VCaP (cell line): Measurements from ENCODE around the gene PSMD8.

Source experiments
- H3K27ac ChIP-seq: fragments of 450-650 bp; 2 replicates; pipeline ENCODE4 v1.5.1; 2017
- TF ChIP-seq, protein P1 (sequence below): fragments of 450-650 bp; conservative IDR thresholded peaks from 2 replicates; pipeline ENCODE4 v1.5.1; 2017; ENCODE audit warnings: mild to moderate bottlenecking, moderate library complexity

PSMD8 gene

DNA sequence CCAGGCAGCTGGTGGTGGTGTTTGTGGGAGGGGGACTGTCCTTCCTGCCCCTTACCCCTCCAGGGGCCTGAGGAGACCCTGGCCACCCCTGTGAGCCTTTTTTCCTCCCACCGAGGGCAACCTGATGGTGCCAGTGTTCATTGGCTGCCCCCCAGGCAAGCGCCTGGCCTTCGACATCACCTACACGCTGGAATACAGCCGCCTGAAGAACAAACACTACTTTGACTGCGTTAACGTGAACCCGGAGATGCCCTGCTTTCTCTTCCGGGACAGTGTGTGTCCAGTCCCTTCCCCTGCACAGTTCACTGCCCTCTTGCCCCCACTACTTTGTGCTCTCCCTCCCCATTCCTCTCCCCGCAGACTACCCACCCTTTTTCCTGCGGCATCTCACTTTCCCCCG is 7.3 kb upstream of the PSMD8 start:
- TF ChIP-seq, protein P1, sequence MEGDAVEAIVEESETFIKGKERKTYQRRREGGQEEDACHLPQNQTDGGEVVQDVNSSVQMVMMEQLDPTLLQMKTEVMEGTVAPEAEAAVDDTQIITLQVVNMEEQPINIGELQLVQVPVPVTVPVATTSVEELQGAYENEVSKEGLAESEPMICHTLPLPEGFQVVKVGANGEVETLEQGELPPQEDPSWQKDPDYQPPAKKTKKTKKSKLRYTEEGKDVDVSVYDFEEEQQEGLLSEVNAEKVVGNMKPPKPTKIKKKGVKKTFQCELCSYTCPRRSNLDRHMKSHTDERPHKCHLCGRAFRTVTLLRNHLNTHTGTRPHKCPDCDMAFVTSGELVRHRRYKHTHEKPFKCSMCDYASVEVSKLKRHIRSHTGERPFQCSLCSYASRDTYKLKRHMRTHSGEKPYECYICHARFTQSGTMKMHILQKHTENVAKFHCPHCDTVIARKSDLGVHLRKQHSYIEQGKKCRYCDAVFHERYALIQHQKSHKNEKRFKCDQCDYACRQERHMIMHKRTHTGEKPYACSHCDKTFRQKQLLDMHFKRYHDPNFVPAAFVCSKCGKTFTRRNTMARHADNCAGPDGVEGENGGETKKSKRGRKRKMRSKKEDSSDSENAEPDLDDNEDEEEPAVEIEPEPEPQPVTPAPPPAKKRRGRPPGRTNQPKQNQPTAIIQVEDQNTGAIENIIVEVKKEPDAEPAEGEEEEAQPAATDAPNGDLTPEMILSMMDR = no peak
- H3K27ac ChIP-seq = no peak overlapping the region

DNA sequence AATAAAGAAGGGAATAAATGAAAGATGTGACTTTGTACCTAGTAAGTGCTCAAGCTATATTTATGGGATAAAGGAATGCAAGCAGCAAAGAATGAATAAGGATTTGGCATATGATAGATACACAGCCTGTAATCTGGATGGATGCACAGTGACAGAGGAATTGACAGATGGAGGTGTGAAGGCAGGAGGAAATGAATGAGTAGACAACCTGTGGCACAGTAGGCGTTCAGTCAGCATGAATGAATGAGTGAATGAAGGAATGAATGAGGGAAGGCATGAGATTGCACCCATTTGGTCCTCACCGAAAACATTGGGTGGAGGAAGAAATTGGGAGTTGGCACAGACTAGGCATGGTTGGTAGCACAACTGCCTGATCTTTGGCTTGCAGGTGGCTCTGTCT is 4.8 kb upstream of the PSMD8 start:
- TF ChIP-seq, protein P1 = no peak
- H3K27ac ChIP-seq = no peak overlapping the region

DNA sequence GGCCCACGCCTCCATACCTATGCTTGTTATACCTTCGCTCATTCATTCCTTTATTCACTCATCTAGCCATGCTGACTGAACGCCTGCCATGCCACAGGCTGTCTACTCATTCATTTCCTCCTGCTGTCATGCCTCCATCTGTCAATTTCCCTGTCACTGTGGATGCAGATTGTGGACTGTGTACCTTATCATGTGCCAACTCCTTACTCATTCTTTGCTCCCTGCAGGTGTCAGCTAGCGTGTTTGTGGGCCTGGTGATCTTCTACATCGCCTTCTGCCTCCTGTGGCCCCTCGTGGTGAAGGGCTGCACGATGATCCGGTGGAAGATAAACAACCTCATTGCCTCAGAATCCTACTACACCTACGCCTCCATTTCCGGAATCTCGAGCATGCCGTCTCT is 4.1 kb upstream of the PSMD8 start:
- H3K27ac ChIP-seq = no peak overlapping the region
- TF ChIP-seq, protein P1 = no peak

DNA sequence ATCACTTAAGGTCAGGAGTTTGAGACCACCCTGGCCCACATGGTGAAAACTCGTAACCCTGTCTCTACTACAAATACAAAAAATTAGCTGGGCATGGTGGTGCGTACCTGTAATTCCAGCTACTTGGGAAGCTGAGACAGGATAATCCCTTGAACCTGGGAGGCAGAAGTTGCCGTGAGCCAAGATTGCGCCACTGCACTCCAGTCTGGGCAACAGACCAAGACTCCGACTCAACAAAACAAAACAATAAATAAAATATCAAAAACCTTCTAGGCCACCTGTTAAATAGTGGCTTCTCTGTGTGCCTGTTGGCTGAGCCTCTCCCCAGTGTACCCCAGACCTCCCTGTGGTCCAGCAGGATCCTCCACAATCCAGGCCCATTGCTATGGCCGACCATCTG is 3.3 kb upstream of the PSMD8 start:
- TF ChIP-seq, protein P1 = no peak

DNA sequence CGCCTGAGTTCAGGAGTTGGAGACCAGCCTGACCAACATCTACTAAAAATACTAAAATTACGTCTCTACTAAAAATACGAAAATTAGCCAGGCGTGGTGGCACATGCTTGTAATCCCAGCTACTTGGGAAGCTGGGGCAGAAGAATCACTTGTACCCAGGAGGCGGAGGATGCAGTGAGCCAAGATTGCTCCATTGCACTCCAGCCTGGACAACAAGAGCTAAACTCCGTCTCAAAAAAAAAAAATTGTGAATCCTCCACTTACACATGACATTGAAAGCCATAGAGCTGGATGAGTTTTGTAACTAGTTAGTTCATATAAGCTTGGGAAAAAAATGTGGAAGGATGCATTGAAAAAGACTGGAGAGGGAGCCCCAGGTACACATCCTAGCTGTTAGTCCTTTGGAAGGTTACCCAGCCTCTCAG is 452 bp upstream of the PSMD8 start:
- TF ChIP-seq, protein P1 = no peak
- peak overlapping the region; percentile 95 for H3K27ac ChIP-seq

More for the DNA sequence above, 3.3 kb upstream of the PSMD8 start:
- no peak overlapping the region for H3K27ac ChIP-seq

DNA sequence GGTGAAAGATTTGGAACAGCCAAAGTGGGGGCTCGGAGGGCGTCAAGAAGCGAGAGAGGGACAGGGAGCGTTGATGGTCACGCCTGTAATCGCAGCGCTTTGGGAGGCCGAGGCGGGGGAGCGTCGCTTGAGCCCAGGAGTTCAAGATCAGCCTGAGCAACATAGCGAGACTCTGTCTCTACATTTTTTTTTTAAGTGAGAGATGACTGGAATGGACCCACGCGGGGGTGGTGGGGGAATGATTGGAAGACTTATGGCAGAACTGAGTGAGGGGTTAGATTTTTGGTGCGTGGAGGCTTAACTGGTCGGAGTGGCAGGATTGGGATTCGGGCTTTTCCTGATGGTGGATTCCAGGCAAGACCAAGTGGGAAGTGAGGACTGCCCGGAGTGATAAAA is 725 bp downstream of the PSMD8 start:
- TF ChIP-seq, protein P1 = no peak
- H3K27ac ChIP-seq = peak overlapping the region; percentile 95

DNA sequence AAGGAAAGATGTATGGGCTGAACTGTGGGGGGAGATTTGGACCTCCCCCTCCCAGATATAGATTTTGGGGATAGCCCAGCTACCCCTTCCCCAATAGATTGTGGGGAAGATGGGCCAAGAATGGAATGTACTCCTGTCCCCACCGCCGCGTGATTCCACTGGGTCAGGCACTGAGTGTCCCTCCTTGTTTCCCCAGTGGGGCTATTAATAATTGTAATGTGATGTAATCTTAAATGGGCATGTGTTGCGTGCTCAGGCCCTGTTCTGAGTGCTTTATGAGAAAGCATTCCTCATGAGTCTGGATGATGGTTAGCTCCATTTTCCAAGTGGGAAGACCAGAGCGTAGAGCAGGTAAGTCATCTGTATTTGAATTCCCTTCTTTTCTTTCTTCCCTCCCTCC is 1.4 kb downstream of the PSMD8 start:
- peak overlapping the region; percentile 95 for H3K27ac ChIP-seq
- TF ChIP-seq, protein P1 = no peak

DNA sequence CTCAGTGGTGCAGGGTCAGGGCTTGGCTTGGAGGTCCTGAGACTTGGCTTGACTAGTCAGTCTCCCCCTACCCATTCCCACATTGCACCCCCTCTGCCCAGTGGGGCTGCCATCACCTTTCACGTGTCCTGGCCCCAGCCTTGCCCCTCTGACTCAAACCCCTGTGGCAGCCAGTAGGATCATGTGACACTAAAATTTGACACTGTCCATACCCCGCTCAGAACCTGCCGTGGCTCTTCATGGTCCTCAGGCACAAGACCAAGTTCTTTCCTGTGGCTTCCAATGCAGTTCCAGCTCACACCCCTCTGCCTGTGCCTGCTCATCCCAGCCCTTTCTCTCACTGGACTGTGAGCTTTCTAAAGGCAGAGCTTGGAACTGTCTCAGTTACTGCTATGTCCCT is 2.2 kb downstream of the PSMD8 start:
- TF ChIP-seq, protein P1 = no peak
- H3K27ac ChIP-seq = peak overlapping the region; percentile 95
